SK-MEL-5 (cell line): ENCODE data around the gene CCL25. TPM values are rescaled to one million over a fixed set of nuclear protein-coding genes. Genes with fewer than 3 reads are reported as not detected.

Experiments
- DNase-seq: peaks from one replicate; pipeline ENCODE4 v3.0.0-alpha.2; 2016; ENCODE audit warnings: low read depth, low spot score
- in situ Hi-C: cut with HindIII; loops from 2 replicates; pipeline ENCODE4 v1.10.0; 2016; ENCODE audit warnings: low sequenced_read_pairs, high pct_unique_total_duplicates, low pct_unique_long_range_greater_than_20kb
- total RNA-seq: library from RNA; depleted of rRNA; stranded (reverse); fragments of >200 nt; shearing (Covaris generic); gene quantifications from 2 replicates; pipeline ENCODE4 v1.2.3, GENCODE V29; 2014

The CCL25 gene
- total RNA-seq, 1 experiment from 2014 or later = not detected

GRCh38 chr19:8075158-8076074 is 22.9 kb downstream of the CCL25 start:
- no peak for DNase-seq
- in situ Hi-C loops = no loop called here

DNA sequence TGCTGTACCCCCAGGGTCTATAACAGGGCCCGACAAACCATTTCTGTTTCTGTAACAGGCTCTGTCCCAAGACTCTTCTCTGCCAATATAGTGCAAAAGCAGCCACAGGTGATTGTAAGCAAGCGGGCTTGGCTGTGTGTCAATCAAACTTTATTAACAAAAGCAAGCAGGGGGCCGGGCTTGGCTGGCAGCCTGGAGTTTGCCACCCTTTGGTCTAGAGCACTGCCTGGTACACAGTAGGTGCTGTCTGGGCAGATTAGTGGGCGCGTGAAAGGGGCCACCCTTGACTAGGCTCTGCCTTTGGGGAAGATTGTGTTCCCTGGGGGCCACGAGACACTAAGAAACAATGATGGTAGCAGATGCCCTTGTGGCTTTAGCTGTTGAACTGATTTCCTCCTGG is 27.4 kb downstream of the CCL25 start:
- no peak for DNase-seq
- in situ Hi-C loops = no loop called here

GRCh38 chr19:8080832-8081231 is 28.3 kb downstream of the CCL25 start:
- DNase-seq = no peak
- in situ Hi-C loops = no loop called here

- DNase-seq = no peak
- in situ Hi-C loops = no loop called here
These were observed 29.3 kb downstream of the CCL25 start for GRCh38 chr19:8081569-8082550.

DNA sequence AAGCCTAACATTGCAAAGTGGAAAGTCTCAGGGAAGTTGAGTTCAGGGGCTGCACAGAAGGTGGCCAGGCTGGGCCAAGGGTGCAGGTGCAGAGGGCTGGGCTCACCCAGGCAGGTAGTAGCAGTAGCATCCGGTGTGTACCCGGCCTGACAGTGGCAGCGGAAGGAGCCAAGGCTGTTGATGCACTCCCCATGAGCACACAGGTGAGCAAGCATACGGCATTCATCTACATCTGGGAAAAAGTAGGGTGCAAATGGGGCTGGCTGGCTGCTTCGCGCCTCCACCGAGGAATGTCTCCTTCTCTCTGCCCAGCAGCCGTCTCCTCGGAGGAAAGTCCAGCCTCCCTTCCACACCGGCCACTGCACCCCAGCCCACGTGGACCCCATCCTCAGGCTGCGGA is 30.6 kb downstream of the CCL25 start:
- in situ Hi-C loops = no loop called here
- no peak for DNase-seq

- in situ Hi-C loops = no loop called here
- DNase-seq = no peak
These were observed 31.6 kb downstream of the CCL25 start for GRCh38 chr19:8084152-8084551.

DNA sequence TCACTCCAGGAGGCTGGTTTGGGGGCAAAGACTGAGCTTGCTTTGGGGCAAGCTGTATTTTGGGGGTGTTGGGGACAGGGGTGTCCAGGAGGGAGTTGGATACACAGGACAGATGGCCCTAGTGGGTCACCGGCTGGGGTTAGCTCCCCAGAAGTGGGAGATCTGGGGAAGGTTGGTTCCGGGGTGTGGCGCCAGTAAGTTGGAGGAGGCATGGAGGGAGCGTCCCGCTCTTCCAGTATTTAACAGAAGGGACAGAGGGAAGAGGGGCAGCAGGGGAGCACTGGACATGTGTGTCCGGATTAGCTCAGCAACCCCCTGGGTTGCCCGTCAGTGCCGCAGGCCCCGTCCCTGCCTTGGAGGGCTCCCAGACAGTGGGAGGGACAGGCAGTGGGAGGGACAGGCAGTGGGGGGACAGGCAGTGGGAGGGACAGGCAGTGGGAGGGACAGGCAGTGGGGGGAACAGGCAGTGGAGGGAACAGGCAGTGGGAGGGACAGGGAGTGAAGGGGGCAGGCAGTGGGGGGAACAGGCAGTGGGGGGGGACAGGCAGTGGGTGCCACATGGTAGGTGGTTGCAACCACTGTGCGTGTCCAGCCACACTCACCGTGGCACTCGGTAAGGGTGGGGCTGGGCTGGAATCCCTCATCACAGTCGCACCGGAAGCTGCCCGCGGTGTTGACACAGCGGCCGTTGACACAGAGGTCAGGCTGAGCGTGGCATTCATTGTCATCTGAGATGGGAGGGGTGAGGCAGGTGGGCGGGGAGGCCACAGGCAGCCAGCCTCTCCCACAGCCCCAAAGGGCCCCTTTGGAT is 33.2 kb downstream of the CCL25 start:
- no peak for DNase-seq

DNA sequence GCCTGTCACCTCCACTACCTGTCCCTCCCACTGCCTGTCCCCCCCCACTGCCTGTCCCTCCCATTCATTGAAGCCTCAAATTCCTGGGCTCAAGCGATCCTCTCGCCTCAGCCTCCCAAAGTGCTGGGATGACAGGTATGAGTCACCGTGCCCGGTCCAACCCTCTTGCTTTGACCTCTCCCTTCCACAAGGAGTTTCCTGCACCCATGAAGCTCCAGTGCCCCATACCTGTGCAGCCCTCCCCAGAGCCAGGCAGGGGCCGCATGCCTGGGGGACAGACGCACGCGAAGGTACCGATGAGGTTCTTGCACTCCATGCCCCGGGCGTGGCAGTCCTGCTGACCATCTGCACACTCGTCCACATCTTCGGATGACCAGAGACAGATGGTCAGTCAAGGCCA is 34.3 kb downstream of the CCL25 start:
- DNase-seq = no peak
- in situ Hi-C loops = no loop called here

More for the DNA sequence above, 33.2 kb downstream of the CCL25 start:
- in situ Hi-C loops = no loop called here

DNA sequence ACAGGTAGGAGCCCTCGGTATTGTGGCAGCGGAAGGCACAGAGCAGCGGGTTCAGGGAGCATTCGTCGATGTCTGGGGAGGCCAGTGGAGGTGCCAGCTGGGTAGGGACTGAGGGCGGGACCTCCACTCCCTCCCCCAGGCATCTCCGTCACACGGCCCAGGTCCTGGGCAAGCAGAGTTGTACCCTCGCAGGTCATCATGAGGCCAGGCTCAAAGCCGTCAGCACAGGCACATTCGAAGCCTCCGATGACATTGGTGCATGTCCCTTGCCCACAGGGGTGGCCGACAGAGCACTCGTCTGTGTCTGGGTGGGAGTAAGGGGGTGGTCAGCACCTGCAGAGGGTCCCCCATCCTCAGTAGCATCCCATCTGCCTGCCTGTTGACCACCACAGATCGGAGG is 35.3 kb downstream of the CCL25 start:
- in situ Hi-C loops = no loop called here
- no peak for DNase-seq

GRCh38 chr19:8088752-8089663 is 36.4 kb downstream of the CCL25 start:
- in situ Hi-C loops = no loop called here
- DNase-seq = no peak

DNA sequence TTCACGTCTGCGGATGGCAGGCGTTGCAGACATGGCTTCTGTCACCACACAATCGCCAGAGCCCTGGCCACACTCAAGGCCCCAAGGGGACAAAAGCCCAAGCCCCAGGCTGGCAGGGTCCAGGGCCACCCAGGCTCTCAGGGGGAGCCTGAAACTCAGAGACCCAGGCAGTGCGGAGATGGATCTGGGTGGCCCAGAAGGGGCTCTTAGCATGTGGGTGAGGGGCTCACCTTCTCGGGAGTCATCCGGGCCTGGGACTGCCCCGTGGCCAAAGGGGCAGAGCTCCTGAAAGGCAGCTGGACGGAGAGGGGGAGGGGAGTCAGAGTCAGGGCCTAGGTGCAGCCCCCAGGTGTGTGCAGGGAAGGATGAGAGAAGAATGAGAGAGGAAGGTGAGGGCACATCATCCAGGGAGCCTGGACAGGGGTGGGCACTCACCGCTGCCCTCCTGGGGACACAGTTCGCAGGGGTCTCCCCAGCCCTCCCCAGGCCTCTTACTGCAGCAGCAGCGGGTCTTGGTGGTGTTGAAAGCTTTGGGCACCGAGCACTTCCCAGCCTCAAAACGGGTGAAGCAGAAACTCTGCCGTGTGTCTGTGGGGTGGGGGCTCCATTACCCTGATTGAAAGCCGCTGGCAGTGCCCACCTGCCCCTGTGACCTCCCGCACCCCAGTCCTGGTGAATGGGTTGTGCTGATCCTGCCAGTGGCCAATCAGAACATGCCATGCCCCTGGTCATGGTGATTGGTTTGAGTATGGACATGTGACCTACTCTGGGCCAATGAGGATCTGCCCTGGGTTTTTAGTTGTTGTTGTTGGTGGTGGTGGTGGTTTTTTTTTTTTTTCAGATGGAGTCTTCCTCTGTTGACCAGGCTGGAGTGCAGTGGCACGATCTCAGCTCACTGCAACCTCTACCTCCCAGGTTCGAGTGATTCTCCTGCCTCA is 37.4 kb downstream of the CCL25 start:
- in situ Hi-C loops = no loop called here

DNA sequence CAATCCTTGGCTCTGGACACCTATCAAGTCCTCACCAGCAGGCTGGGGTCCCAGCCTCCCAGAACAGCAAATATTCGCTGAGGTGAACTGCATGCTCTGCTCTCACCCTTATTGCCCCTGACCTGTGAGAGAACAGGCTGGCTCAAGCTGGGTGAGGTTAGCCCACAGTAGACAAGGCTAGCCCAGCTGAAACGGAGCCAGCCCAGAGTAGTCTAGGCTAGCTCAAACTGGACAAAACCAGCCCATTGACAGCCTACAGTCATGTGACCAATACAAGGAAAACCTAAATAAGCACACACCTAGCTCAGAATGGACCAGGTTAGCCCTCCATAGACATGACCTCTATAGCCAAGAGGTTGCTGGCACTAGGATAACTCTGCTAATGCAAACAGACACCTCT is 38.4 kb downstream of the CCL25 start:
- in situ Hi-C loops = no loop called here
- DNase-seq = no peak

More for the DNA sequence above, 37.4 kb downstream of the CCL25 start:
- peak; percentile 28 for DNase-seq

- in situ Hi-C loops = no loop called here
- no peak for DNase-seq
These were observed 41.2 kb downstream of the CCL25 start for GRCh38 chr19:8093740-8094139.

- DNase-seq = no peak
- in situ Hi-C loops = no loop called here
These were observed 41.8 kb downstream of the CCL25 start for GRCh38 chr19:8094336-8094735.

- DNase-seq = no peak
- in situ Hi-C loops = no loop called here
These were observed 42.9 kb downstream of the CCL25 start for GRCh38 chr19:8095354-8095886.
